ENCODE results near the gene CENPN.

DNA sequence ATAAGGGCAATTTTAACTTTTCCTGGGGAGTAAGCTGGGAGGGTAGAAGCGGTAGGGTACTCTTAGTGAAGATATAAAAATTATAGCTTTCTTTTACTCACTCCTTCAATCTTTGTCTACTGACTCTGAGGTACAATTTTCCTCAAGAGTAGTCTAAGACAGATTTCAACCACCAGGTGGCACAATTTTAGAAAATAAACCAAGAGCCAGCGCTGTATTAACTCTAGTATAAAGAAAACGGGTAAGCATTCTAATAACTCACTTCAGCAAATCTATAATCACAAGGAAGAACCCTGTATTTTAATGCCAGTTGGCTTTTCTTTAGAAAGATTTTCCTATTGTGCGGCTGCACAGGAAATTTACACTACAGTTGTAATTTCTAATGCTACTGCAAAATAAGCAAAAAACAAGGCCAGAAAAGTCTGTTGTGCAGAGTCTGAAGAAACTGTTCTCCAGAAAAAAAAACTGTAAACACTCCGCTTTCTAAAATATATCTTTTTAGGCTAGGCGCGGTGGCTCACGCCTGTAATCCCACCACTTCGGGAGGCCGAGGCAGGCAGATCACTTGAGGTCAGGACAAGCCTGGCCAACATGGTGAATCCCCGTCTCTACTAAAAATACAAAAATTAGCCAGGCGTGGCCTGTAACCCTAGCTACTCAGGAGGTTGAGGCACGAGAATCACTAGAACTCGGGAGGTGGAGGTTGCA is 2.2 kb upstream of the CENPN start:
- TF ChIP-seq, protein P1, sequence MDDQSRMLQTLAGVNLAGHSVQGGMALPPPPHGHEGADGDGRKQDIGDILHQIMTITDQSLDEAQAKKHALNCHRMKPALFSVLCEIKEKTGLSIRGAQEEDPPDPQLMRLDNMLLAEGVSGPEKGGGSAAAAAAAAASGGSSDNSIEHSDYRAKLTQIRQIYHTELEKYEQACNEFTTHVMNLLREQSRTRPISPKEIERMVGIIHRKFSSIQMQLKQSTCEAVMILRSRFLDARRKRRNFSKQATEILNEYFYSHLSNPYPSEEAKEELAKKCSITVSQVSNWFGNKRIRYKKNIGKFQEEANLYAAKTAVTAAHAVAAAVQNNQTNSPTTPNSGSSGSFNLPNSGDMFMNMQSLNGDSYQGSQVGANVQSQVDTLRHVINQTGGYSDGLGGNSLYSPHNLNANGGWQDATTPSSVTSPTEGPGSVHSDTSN (IDR thresholded peaks at IDR 0.05): no peak
- TF ChIP-seq, protein P2, sequence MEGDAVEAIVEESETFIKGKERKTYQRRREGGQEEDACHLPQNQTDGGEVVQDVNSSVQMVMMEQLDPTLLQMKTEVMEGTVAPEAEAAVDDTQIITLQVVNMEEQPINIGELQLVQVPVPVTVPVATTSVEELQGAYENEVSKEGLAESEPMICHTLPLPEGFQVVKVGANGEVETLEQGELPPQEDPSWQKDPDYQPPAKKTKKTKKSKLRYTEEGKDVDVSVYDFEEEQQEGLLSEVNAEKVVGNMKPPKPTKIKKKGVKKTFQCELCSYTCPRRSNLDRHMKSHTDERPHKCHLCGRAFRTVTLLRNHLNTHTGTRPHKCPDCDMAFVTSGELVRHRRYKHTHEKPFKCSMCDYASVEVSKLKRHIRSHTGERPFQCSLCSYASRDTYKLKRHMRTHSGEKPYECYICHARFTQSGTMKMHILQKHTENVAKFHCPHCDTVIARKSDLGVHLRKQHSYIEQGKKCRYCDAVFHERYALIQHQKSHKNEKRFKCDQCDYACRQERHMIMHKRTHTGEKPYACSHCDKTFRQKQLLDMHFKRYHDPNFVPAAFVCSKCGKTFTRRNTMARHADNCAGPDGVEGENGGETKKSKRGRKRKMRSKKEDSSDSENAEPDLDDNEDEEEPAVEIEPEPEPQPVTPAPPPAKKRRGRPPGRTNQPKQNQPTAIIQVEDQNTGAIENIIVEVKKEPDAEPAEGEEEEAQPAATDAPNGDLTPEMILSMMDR (IDR thresholded peaks at IDR 0.05): peak; percentile 76

Measured in A549 (cell line).